BLaER1 (cell line): Measurements from ENCODE around the gene PPFIA2.

ENCODE experiments used
- H3K27ac ChIP-seq: shearing (Covaris generic); formaldehyde crosslinking; 2 replicates; pipeline ENCODE4 v1.8.1; 2022
- H3K27me3 ChIP-seq: shearing (Covaris generic); formaldehyde crosslinking; 2 replicates; pipeline ENCODE4 v1.8.1; 2022
- H3K36me3 ChIP-seq: shearing (Covaris generic); formaldehyde crosslinking; 2 replicates; pipeline ENCODE4 v1.8.1; 2022
- H3K4me1 ChIP-seq: shearing (Covaris generic); formaldehyde crosslinking; 2 replicates; pipeline ENCODE4 v1.8.1; 2022
- H3K4me2 ChIP-seq: shearing (Covaris generic); formaldehyde crosslinking; 2 replicates; pipeline ENCODE4 v1.8.1; 2022
- H3K4me3 ChIP-seq: shearing (Covaris generic); formaldehyde crosslinking; 2 replicates; pipeline ENCODE4 v1.8.1; 2022
- H3K9ac ChIP-seq: shearing (Covaris generic); formaldehyde crosslinking; 2 replicates; pipeline ENCODE4 v1.8.1; 2022
- H3K9me3 ChIP-seq: shearing (Covaris generic); formaldehyde crosslinking; 2 replicates; pipeline ENCODE4 v1.8.1; 2022
- H4K20me1 ChIP-seq: shearing (Covaris generic); formaldehyde crosslinking; 2 replicates; pipeline ENCODE4 v1.8.1; 2022
- Cebpa-rat ChIP-seq: shearing (Covaris generic); IDR thresholded peaks from 2 replicates; pipeline ENCODE4 v1.8.1; 2022

Gene PPFIA2

DNA sequence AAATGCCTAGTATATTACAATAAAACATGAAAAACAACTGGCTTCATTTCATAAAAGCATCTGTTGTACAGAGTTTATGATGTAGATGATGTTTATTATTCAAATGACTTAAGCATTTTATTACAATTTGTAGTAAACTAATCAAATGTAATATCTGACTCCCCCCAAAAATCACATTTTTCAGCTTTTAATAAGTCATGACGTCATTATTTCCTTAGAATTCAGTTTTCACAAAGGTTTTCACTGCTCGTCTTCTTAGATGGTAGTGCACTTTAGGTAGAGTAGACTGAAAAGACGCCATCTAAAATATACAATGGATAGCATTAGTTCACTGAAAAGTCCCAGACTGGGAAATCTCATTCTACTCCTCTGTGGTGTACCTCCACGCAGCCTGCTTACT, 499.8 kb downstream of the PPFIA2 start:
- no peaks in the 10 kb centered on the region for H4K20me1 ChIP-seq
- no peak for TF ChIP-seq Cebpa-rat
- H3K27ac ChIP-seq: no peak overlapping the region
- no peak overlapping the region for H3K4me3 ChIP-seq
- H3K36me3 ChIP-seq: no peaks in the 10 kb centered on the region
- H3K27me3 ChIP-seq: no peaks in the 10 kb centered on the region
- no peaks in the 10 kb centered on the region for H3K9me3 ChIP-seq
- no peak overlapping the region for H3K4me2 ChIP-seq
- no peak overlapping the region for H3K9ac ChIP-seq
- H3K4me1 ChIP-seq: no peaks in the 10 kb centered on the region

DNA sequence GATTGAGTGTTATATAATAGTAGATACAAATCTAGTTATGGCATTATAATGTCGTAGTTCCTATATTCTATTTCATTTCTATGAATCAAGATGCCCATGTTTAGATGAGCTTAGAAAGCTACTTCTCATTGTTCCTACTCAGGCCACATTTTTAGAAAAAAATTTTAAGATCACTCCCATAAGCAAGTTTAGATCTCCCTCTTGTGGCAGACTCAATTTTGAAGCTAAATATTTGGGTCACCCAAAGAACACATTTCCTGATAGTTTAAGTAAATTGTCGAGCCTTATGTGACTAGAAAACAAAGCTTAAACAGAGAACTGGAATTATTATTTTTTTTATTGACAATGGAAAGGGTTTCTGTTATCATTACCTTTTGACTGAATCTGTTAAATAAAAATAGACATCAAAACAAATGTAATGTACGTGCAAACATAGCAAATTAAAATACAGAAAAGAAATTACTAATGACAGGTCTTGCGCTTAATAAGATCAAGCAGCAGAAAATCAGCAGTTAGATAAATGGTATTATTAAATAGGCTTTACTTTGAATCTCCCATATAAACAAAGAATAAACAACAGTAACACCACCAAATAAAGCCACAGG, 501.1 kb downstream of the PPFIA2 start:
- H3K27ac ChIP-seq: no peak overlapping the region
- no peak overlapping the region for H3K4me2 ChIP-seq
- H3K4me1 ChIP-seq: no peaks in the 10 kb centered on the region
- TF ChIP-seq Cebpa-rat: no peak
- no peak overlapping the region for H3K4me3 ChIP-seq
- H3K27me3 ChIP-seq: no peaks in the 10 kb centered on the region
- no peak overlapping the region for H3K9ac ChIP-seq
- no peaks in the 10 kb centered on the region for H3K9me3 ChIP-seq
- no peaks in the 10 kb centered on the region for H4K20me1 ChIP-seq
- no peaks in the 10 kb centered on the region for H3K36me3 ChIP-seq

DNA sequence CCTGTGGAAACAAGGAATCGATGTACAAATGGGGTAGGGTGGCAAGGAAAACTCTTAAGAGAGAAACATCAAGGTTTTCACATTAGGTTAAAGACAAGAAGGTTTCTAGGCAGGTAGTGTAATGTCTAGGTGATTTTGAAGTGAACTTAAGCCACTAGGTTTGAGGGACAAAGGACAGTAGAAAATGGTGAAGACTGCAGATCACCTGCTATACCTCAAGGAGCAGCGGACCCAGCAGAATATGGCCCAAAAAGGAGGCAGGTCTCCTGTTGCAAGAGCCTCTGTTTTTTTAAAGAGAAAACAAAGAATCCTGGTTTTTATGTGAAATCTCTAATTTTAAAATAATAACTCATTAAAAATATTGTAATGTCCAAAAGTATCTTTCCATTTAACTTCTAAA, 503.2 kb downstream of the PPFIA2 start:
- Histone ChIP-seq H3K4me3 (no peak overlapping the region), H3K4me1 (no peaks in the 10 kb centered on the region), H3K9ac (no peak overlapping the region), H3K9me3 (no peaks in the 10 kb centered on the region), H3K27ac (no peak overlapping the region), H3K27me3 (no peaks in the 10 kb centered on the region), H4K20me1 (no peaks in the 10 kb centered on the region), H3K36me3 (no peaks in the 10 kb centered on the region), H3K4me2 (no peak overlapping the region)
- no peak for TF ChIP-seq Cebpa-rat

DNA sequence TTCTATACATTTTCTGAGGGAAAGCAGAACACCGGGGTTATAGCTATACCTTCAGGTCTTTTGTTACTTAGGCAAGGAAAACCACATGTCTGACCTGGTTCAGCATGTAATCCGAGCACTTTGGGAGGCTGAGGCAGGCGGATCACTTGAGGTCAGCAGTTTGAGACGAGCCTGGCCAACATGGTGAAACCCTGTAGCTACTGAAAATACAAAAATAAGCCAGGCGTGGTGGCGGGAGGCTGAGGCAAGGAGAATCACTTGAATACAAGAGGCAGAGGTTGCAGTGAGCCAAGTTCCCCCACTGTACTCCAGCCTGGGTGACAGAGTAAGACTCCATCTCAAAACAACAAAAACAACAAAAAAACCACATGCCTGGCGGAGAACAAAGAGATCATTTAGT, 503.7 kb downstream of the PPFIA2 start:
- no peak for TF ChIP-seq Cebpa-rat
- Histone ChIP-seq H3K9ac (no peak overlapping the region), H4K20me1 (no peaks in the 10 kb centered on the region), H3K27me3 (no peaks in the 10 kb centered on the region), H3K4me3 (no peak overlapping the region), H3K9me3 (no peaks in the 10 kb centered on the region), H3K4me2 (no peak overlapping the region), H3K36me3 (no peaks in the 10 kb centered on the region), H3K27ac (no peak overlapping the region), H3K4me1 (no peaks in the 10 kb centered on the region)

DNA sequence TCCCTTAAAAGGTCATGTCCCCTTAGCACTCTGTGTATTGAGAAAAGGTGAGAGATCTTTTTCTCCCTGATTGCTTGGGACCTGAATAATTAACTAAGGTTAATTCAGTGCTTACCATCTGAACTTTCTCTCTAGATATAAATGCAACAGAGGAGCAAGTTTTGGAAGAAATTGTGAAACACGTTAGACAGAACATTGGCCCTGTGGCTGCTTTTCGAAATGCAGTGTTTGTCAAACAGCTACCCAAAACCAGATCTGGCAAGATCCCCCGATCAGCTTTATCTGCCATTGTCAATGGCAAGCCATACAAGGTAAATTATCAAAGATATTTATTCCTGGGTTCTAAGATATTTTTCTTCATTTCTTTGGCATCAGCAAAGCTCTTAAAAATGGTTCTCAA, 505.8 kb downstream of the PPFIA2 start:
- Histone ChIP-seq H3K4me3 (no peak overlapping the region), H3K9me3 (no peaks in the 10 kb centered on the region), H3K4me1 (no peaks in the 10 kb centered on the region), H3K4me2 (no peak overlapping the region), H3K9ac (no peak overlapping the region), H3K27me3 (no peaks in the 10 kb centered on the region), H3K27ac (no peak overlapping the region), H3K36me3 (no peaks in the 10 kb centered on the region), H4K20me1 (no peaks in the 10 kb centered on the region)
- TF ChIP-seq Cebpa-rat: no peak

DNA sequence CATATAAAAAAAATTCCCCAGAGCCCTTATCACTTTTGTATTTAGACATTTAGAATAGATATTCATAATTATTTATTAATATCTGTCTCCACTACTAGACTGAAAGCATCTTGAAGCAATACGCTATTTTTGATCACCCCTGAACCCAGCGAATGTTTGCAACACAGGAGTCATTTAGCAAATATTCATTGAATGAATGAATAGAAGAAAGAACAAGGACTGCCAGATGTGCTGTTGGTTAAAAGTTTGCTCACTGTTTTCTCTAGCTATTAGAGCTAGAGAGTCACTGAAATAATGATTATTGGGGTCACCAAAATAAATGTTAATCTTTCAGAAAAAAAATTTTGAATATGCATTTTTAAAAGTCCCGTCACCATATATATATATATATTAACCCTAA, 506.9 kb downstream of the PPFIA2 start:
- H3K9ac ChIP-seq: no peak overlapping the region
- no peaks in the 10 kb centered on the region for H3K36me3 ChIP-seq
- H4K20me1 ChIP-seq: no peaks in the 10 kb centered on the region
- H3K4me1 ChIP-seq: no peaks in the 10 kb centered on the region
- H3K9me3 ChIP-seq: no peaks in the 10 kb centered on the region
- TF ChIP-seq Cebpa-rat: no peak
- H3K4me2 ChIP-seq: no peak overlapping the region
- H3K27ac ChIP-seq: no peak overlapping the region
- no peak overlapping the region for H3K4me3 ChIP-seq
- H3K27me3 ChIP-seq: no peaks in the 10 kb centered on the region

DNA sequence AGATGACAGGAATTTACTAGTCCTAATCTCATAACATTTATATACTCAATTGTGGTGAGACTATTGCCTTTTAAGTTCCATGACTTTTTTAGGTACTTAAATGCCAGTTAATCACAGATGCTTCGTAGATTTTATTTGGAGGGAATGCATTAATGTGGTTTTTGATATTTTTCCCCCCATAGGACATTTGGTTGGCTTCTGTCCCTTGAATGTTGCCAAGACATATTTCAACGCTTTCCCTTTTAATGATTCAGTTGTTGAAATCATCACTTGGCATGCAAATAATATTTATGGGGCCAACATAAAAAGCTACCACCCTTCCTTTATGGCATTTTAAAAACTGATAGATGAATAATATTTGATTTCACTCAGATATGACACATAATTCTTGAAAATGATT, 509.2 kb downstream of the PPFIA2 start:
- Histone ChIP-seq H3K27me3 (no peaks in the 10 kb centered on the region), H3K9me3 (no peaks in the 10 kb centered on the region), H3K4me3 (no peak overlapping the region), H3K9ac (no peak overlapping the region), H3K36me3 (no peaks in the 10 kb centered on the region), H3K4me1 (no peaks in the 10 kb centered on the region), H4K20me1 (no peaks in the 10 kb centered on the region), H3K4me2 (no peak overlapping the region), H3K27ac (no peak overlapping the region)
- no peak for TF ChIP-seq Cebpa-rat

DNA sequence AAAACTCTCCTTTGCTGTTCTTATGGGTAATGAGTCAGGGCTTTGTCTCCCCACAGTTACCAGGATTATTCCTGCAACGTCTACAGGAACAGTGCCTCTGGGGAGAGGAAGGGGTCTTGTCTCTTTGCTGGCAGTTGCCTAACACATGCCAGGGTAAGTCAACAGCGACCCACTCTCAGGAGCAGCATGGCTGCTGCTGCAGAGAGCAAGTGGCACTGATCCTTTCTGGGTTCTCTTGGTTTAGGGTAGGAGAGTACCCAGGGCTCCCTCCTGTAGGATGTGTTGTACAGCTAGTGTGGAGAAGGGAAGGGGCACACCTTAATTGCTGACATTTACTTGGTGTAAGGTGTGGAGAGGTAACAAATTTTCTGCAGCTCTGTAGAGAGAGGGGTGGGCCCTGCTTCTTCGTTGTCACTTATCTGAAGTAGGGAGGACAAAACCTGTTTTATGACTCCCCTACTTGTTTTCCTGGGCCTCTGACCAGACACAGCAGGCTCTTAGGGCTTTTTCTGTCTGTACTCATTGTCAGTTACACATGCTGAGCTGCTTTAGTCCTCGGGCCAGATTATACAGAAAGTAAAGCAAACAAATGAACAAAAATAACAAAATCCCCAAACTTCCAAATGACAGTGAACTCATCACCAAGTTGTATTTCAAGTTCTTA, 513.1 kb downstream of the PPFIA2 start:
- Histone ChIP-seq H3K4me3 (no peak overlapping the region), H3K27me3 (no peaks in the 10 kb centered on the region), H3K36me3 (no peaks in the 10 kb centered on the region), H3K27ac (no peak overlapping the region), H3K9ac (no peak overlapping the region), H4K20me1 (no peaks in the 10 kb centered on the region), H3K4me2 (no peak overlapping the region), H3K9me3 (no peaks in the 10 kb centered on the region), H3K4me1 (no peaks in the 10 kb centered on the region)
- TF ChIP-seq Cebpa-rat: no peak

DNA sequence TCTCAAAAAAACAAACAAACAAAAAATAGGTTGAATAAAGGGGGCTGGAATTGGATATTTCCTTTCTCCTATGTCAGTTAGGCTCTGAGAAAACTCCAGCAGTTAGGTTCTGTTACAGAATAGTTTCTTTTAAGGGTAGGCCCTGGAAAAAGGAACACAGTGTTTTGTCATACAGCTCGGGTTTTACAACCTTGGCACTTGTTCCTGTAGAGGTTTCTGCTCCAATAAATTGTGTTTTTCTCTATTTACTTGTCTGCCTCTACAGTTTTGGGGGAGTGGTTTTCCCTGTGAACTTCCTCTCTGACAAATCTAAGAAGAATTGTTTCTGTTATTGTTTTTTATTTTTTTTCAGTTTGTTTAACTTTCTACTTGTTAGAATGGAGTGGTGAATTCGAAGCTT, 513.7 kb downstream of the PPFIA2 start:
- Histone ChIP-seq H3K9ac (no peak overlapping the region), H4K20me1 (no peaks in the 10 kb centered on the region), H3K4me3 (no peak overlapping the region), H3K27ac (no peak overlapping the region), H3K4me2 (no peak overlapping the region), H3K4me1 (no peaks in the 10 kb centered on the region), H3K36me3 (no peaks in the 10 kb centered on the region), H3K9me3 (no peaks in the 10 kb centered on the region), H3K27me3 (no peaks in the 10 kb centered on the region)
- no peak for TF ChIP-seq Cebpa-rat

DNA sequence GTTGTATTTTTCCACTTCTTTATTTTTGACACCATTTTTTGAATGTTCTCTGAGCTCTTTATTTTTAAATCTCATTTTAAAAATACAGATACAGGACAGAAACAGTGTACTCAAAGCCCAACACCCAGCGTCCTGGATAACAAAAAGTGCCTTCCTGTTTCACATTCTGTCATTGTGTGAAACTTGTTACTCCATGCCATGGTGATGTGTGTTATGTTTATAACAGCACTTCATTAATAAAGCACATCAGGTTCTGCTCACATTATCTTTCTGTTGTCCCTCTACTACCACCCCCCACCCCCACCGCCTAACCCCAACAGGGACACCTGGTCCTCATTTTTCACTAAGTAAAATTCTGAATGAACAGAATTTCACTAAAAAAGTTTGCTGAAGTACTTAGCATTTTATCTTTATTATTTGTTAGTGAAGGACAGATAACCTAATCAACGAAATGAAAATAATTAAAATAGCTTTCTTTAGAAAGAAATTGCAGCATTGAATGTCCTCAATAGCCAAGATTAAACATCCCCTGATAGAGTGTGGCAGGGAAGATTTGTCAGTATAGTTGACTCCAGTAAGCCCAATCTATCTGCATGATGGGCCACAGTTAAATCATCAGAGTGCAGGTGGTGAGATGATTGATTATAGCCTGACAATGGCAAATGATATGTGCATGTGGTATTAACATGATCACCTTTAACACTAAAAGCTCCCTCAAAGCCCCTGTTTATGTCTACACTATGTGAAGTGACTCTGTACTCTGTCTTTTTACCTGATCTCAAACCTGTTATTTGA, 527.4 kb downstream of the PPFIA2 start:
- no peak for TF ChIP-seq Cebpa-rat
- no peak overlapping the region for H3K27ac ChIP-seq
- no peak overlapping the region for H3K4me2 ChIP-seq

More for the DNA sequence above, 527.4 kb downstream of the PPFIA2 start:
- Histone ChIP-seq H3K4me3 (no peak overlapping the region), H3K4me1 (no peaks in the 10 kb centered on the region), H3K9ac (no peak overlapping the region), H3K9me3 (no peaks in the 10 kb centered on the region), H3K27me3 (no peaks in the 10 kb centered on the region), H3K36me3 (no peaks in the 10 kb centered on the region), H4K20me1 (no peaks in the 10 kb centered on the region)
